ENCODE results near the gene C20orf144. TPM values are rescaled to one million over a fixed set of nuclear protein-coding genes. Genes with fewer than 3 reads are reported as not detected.
A peak's percentile ranks its signal among the peaks of the same experiment; 100 is the strongest.
"Not testable (repeated sequence)": the region's sequence is repeated elsewhere in the genome, so short reads cannot be mapped to it uniquely, and the experiment has no call there.

C20orf144 gene
- total RNA-seq, 4 donors from 2014 or later: not detected

DNA sequence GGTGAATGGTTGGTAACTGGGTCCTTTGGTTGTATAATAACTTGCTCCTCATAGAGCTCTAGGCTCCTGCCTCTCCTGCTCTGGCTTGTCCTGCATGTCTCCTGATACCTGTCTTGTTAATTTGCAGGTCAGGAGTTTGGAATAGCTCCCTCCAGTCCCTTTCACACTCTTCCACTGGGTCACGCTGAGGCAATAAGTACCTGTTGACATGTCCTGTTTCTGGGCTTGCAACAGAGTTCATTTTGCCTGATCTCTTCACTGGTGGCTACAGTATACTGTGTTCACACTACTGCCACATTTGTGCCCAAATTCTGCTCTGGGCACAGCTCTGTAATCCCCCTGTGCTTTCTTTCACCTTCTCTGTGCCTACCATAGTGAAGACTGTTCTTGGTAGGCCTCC, 25.4 kb upstream of the C20orf144 start:
- intact Hi-C loops (cut with DNase I; ENCODE audit: low total_unique reads): no loop called here
- TF ChIP-seq, protein P1, sequence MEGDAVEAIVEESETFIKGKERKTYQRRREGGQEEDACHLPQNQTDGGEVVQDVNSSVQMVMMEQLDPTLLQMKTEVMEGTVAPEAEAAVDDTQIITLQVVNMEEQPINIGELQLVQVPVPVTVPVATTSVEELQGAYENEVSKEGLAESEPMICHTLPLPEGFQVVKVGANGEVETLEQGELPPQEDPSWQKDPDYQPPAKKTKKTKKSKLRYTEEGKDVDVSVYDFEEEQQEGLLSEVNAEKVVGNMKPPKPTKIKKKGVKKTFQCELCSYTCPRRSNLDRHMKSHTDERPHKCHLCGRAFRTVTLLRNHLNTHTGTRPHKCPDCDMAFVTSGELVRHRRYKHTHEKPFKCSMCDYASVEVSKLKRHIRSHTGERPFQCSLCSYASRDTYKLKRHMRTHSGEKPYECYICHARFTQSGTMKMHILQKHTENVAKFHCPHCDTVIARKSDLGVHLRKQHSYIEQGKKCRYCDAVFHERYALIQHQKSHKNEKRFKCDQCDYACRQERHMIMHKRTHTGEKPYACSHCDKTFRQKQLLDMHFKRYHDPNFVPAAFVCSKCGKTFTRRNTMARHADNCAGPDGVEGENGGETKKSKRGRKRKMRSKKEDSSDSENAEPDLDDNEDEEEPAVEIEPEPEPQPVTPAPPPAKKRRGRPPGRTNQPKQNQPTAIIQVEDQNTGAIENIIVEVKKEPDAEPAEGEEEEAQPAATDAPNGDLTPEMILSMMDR (IDR thresholded peaks at IDR 0.05): no peak
- no peak for TF ChIP-seq POLR2A (IDR thresholded peaks at IDR 0.05)
- no peak for DNase-seq (ENCODE audit: low spot score in 2 of 2)
- WGBS, 2 donors: 87 to 100% methylated on average over 1 of the region's 1 CpG
- no peak overlapping the region for H3K4me3 ChIP-seq (ENCODE audit: low read depth, poor library complexity, severe bottlenecking)

DNA sequence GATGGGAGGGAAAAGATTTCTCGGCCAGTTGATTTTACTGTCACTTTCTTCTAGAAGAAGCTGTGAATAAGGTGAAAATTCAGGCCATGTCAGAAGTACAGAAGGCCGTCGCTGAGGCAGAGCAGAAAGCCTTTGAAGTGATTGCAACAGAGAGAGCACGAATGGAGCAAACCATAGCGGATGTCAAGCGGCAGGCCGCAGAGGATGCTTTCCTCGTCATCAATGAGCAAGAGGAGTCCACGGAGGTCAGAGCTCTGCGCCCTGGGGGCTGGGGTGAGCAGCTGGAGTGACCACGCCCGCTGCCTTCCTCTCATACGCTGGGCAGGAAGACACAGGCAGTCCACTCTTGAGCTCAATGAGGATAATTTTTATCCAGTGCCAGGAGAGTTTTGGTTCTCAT, 21.8 kb upstream of the C20orf144 start:
- WGBS, 2 donors: 82 to 90% methylated on average over 13 of the region's 13 CpGs
- TF ChIP-seq, protein P1 (IDR thresholded peaks at IDR 0.05): no peak
- TF ChIP-seq POLR2A (IDR thresholded peaks at IDR 0.05): no peak
- H3K4me3 ChIP-seq (ENCODE audit: low read depth, poor library complexity, severe bottlenecking): no peak overlapping the region
- peak in 1 of 2 donors; percentile 82 for DNase-seq (ENCODE audit: low spot score in 2 of 2)
- intact Hi-C loops (cut with DNase I; ENCODE audit: low total_unique reads): no loop called here

DNA sequence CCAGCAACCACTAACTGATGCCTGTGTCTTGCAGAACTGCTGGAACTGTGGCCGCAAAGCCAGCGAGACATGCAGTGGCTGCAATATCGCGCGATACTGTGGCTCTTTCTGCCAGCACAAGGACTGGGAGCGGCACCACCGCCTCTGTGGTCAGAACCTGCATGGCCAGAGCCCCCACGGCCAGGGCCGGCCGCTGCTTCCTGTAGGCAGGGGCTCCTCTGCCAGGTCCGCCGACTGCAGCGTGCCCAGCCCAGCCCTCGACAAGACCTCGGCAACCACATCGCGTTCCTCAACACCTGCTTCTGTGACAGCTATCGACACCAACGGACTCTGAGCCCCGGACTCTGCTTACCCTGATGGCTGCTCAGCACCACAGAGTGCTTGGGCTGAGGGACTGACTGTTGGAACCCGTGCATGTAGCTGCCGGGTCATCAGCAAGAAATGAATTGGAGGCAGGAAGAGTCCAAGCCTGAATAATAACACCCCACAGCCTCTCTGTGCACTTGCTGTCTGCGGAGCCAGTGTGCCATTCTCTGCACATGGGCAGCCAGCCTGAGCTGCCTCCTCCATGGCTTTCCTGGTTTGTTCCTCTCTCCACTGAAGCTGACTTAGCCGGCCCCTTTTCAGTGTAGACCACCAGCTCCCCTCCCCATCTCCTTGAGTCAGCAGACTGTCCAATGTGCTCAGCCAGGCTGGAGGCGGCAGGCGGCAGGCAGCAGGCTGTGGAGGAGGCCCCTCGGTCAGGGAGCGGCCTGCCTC, 17.6 kb upstream of the C20orf144 start:
- 90 to 91% methylated on average over 27 to 28 of the region's 28 CpGs for WGBS, 2 donors
- no peak overlapping the region for H3K4me3 ChIP-seq (ENCODE audit: low read depth, poor library complexity, severe bottlenecking)
- TF ChIP-seq POLR2A (IDR thresholded peaks at IDR 0.05): no peak
- TF ChIP-seq, protein P1 (IDR thresholded peaks at IDR 0.05): no peak
- peak in 1 of 2 donors; percentile 75 for DNase-seq (ENCODE audit: low spot score in 2 of 2)
- intact Hi-C loops (cut with DNase I; ENCODE audit: low total_unique reads): no loop called here

DNA sequence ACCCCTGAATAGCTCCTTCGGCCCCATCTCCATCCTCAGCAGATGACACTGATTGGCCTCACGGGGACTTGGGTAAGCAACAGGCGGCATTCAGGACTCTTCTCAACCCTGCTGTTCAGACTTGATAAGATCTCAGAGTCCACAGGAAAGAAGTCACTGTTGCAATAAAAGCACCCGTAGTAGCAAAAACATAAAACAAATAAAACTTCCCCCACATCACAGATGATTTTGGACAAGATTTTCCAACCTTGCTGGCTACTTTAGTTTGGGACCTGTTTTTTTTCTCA, 17.1 kb upstream of the C20orf144 start:
- H3K4me3 ChIP-seq (ENCODE audit: low read depth, poor library complexity, severe bottlenecking): no peak overlapping the region
- DNase-seq (ENCODE audit: low spot score in 2 of 2): no peak
- no peak for TF ChIP-seq POLR2A (IDR thresholded peaks at IDR 0.05)
- TF ChIP-seq, protein P1 (IDR thresholded peaks at IDR 0.05): no peak
- WGBS, 2 donors: 76 to 79% methylated on average over 4 of the region's 4 CpGs
- intact Hi-C loops (cut with DNase I; ENCODE audit: low total_unique reads): no loop called here

DNA sequence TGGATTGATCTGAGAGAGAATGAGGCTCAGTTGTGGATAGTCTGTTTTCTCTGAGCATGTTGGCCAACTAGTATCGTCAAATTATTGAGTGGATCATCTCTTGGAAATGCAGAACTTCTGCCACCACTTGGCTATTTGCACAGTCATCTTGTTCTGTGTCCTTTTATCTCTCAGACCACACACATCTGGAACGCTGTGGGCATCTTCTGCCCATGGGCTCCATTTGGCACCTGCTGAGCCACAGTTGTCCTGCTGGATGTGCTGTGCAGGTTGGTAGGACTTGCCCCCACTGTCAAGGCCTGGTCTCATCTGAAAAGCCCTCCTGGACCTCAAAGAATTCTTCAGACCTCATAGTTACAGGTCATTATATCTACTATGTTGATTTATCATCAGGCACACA, 16.7 kb upstream of the C20orf144 start:
- 91 to 97% methylated on average over 2 of the region's 2 CpGs for WGBS, 2 donors
- peak in 1 of 2 donors; percentile 37 for DNase-seq (ENCODE audit: low spot score in 2 of 2)
- H3K4me3 ChIP-seq (ENCODE audit: low read depth, poor library complexity, severe bottlenecking): no peak overlapping the region
- intact Hi-C loops (cut with DNase I; ENCODE audit: low total_unique reads): no loop called here
- TF ChIP-seq, protein P1 (IDR thresholded peaks at IDR 0.05): no peak

DNA sequence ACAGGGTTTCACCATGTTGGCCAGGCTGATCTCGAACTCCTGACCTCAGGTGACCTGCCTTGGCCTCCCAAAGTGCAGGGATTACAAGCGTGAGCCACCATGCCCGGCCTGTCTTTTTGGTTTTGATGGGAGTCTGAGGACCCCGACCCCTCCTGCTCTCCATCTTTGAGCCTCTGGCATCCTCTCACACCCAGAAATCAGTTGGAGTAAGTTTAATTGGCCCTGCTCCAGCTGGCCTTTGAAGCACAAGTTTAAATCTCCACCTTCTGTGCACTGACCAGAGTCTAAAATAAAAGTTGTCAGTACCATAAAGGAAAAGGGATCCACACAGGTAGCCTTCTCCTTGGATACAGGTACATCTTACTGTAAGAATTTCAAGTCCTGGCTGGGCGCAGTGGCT, 15.9 kb upstream of the C20orf144 start:
- intact Hi-C loops (cut with DNase I; ENCODE audit: low total_unique reads): no loop called here
- H3K4me3 ChIP-seq (ENCODE audit: low read depth, poor library complexity, severe bottlenecking): no peak overlapping the region
- DNase-seq (ENCODE audit: low spot score in 2 of 2): peak in 1 of 2 donors; percentile 58
- TF ChIP-seq, protein P1 (IDR thresholded peaks at IDR 0.05): no peak
- TF ChIP-seq POLR2A (IDR thresholded peaks at IDR 0.05): no peak
- WGBS, 2 donors: 94 to 95% methylated on average over 5 of the region's 5 CpGs

DNA sequence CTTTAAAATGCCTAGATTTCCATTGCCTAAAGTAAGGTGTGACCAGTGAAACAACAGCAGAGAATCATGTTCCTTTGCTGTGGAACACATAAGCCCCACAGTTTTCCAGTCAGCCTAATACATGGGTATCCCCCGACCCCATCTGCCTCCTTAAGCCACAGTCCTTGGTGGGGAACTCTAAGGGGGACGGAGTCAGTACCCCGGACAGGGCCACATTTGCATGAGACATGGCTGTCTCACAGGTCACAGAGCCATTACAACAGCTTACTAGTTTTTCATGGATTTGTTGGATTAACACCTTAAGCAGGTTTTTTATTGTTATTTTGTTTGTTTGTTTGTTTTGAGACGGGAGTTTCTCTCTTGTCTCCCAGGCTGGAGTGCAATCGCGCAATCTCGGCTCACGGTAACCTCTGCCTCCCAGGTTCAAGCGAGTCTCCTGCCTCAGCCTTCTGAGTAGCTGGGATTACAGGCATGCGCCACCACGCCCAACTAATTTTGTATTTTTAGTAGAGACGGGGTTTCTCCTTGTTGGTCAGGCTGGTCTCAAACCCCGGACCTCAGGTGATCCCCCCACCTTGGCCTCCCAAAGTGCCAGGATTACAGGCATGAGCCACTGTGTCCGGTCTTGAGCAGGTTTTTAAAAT, 15.0 kb upstream of the C20orf144 start:
- 61 to 65% methylated on average over 14 of the region's 14 CpGs for WGBS, 2 donors
- H3K4me3 ChIP-seq (ENCODE audit: low read depth, poor library complexity, severe bottlenecking); intact Hi-C loops (cut with DNase I; ENCODE audit: low total_unique reads): not testable (repeated sequence)
- peak in 1 of 2 donors; percentile 81 for DNase-seq (ENCODE audit: low spot score in 2 of 2)
